Spleen (tissue), 11 donors: ENCODE measurements around the gene ELP2. TPM values are rescaled to one million over a fixed set of nuclear protein-coding genes. Genes with fewer than 3 reads are reported as not detected.
A peak's percentile ranks its signal among the peaks of the same experiment; 100 is the strongest.

Source experiments
- DNase-seq: peaks from one replicate; pipeline ENCODE4 v3.0.0-alpha.2; 2020
- H3K27ac ChIP-seq, 8 donors: fragments of 200-600 bp; sonication (generic) in 7 of 8; 1 replicate in 4 of 8; 2 replicates in 4 of 8; pipeline versions ENCODE4 v1.5.0 to v1.8.0; 2016 to 2021; ENCODE audit warnings: inconsistent platforms in 4 of 8, mild to moderate bottlenecking in 4 of 8, moderate library complexity in 1 of 8
- H3K27me3 ChIP-seq, 7 donors: fragments of 200-600 bp; sonication (generic) in 6 of 7; replicated peaks in 1 of 7; 1 replicate in 4 of 7; 2 replicates in 3 of 7; pipeline versions ENCODE4 v1.5.0 to v1.8.0; 2016 to 2021; ENCODE audit warnings: inconsistent platforms in 3 of 7, mild to moderate bottlenecking in 1 of 7
- H3K36me3 ChIP-seq, 6 donors: fragments of 200-600 bp; sonication (generic) in 5 of 6; 1 replicate in 4 of 6; 2 replicates in 2 of 6; pipeline versions ENCODE4 v1.5.0 to v1.8.0; 2016 to 2021; ENCODE audit warnings: inconsistent platforms in 2 of 6
- H3K4me1 ChIP-seq, 6 donors: fragments of 200-600 bp; sonication (generic) in 5 of 6; 1 replicate in 3 of 6; 2 replicates in 3 of 6; pipeline versions ENCODE4 v1.5.0 to v1.8.0; 2016 to 2021; ENCODE audit warnings: inconsistent platforms in 3 of 6
- H3K4me3 ChIP-seq, 8 donors: fragments of 200-600 bp; sonication (generic) in 7 of 8; 1 replicate in 4 of 8; 2 replicates in 4 of 8; pipeline versions ENCODE4 v1.5.0 to v1.8.0; 2016 to 2021; ENCODE audit warnings: inconsistent platforms in 4 of 8, mild to moderate bottlenecking in 4 of 8, moderate library complexity in 2 of 8
- H3K9me3 ChIP-seq, 8 donors: fragments of 200-600 bp; sonication (generic) in 7 of 8; 1 replicate in 4 of 8; 2 replicates in 4 of 8; pipeline versions ENCODE4 v1.5.0 to v1.8.0; 2016 to 2021; ENCODE audit warnings: inconsistent platforms in 4 of 8
- CTCF ChIP-seq, 11 experiments: fragments of 200-600 bp in 7 of 11; fragments of 450-650 bp in 4 of 11; sonication (generic) in 4 of 11; IDR thresholded peaks in 8 of 11; conservative IDR thresholded peaks in 3 of 11; 1 replicate in 7 of 11; 2 replicates in 4 of 11; pipeline versions ENCODE4 v1.4.0 to v1.8.0; 2016 to 2021; ENCODE audit warnings: antibody characterized with exemption in 11 of 11, inconsistent platforms in 4 of 11, mild to moderate bottlenecking in 1 of 11
- POLR2A ChIP-seq, 3 donors: fragments of 450-650 bp; IDR thresholded peaks; one replicate each; pipeline ENCODE4 v1.5.1; 2017; ENCODE audit warnings: antibody characterized with exemption in 3 of 3, mild to moderate bottlenecking in 1 of 3
- POLR2AphosphoS5 ChIP-seq, 3 donors: sonication (generic); formaldehyde crosslinking; IDR thresholded peaks; one replicate each; pipeline ENCODE4 v1.5.1; 2017; ENCODE audit warnings: antibody characterized with exemption in 3 of 3
- WGBS, 5 donors: extraction: QIAGEN DNeasy Blood & Tissue Kit in 3 of 5; methylation state at CpG; one replicate each; pipeline versions ENCODE4 v1.1.5 to v1.1.7; 2013 to 2018; 5-methylcytosine and 5-hydroxymethylcytosine counted together
- intact Hi-C: fragments of 100-400 bp; cut with DNase I; formaldehyde crosslinking; loops from one replicate; pipeline ENCODE4 v1.15.0; 2023; ENCODE audit warnings: low total_unique reads
- polyA plus RNA-seq, 3 donors: library from polyadenylated mRNA; stranded (reverse); fragments of 200-250 nt; gene quantifications; one replicate each; pipeline ENCODE4 v1.2.1, GENCODE V29; 2013
- total RNA-seq, 7 donors: library from RNA; depleted of rRNA in 3 of 7; stranded (reverse); fragments of >200 nt in 3 of 7; fragmentation: NEBNext Ultra II Directional in 4 of 7; extraction: Animal tissue kit (Norgen Biotek cat#: 25700) in 4 of 7; gene quantifications; one replicate each; pipeline versions ENCODE4 v1.1.0 to v1.2.1, GENCODE V29; 2016 to 2021
- donor health status: healthy with polysubstance abuse.
- donor health status: DM: no; HTN: no; CAD: no; lungs with moderate emphysema.
- donor health status: DM: no; HTN: no; CAD: no.
- donor health status: Bipolar disorder and iron deficiency.
- donor health status: healthy.
- donor health status: DM: no; HTN: no; CAD: no.
- donor health status: DM: yes; HTN: yes; CAD: no.

Gene ELP2
- total and polyA plus RNA-seq, 10 donors, result 45.7 to 99.7 (median 72.6) TPM

- Histone ChIP-seq H3K4me1 (peaks cover 31 to 58% (median 44%) of the 10 kb centered on the region in 6 donors), H3K4me3 (peak overlapping the region; percentile 73 to 98 (median 90)), H3K9me3 (no peaks in the 10 kb centered on the region), H3K27ac (peak overlapping the region in 6 of 8 donors; percentile 98 to 100 (median 100)), H3K27me3 (no peaks in the 10 kb centered on the region), H3K36me3 (peaks cover 0 to 28% (median 7%) of the 10 kb centered on the region in 6 donors)
- DNase-seq, result peak; percentile 81
- TF ChIP-seq CTCF (IDR thresholded peaks at IDR 0.05 in 8 of 11, conservative IDR thresholded peaks at IDR 0.05 in 3 of 11) (no peak), POLR2AphosphoS5 (IDR thresholded peaks at IDR 0.05) (no peak), POLR2A (IDR thresholded peaks at IDR 0.05) (no peak)
- intact Hi-C loops, result no loop called here
- 0 to 3% (median 2%) methylated on average over 12 of the region's 12 CpGs for whole genome bisulfite sequencing, 5 donors
These were observed 1.2 kb upstream of the ELP2 start for GRCh38 chr18:36128530-36128870.

- H3K36me3 ChIP-seq, result peaks cover 0 to 28% (median 4%) of the 10 kb centered on the region in 6 donors
- peak overlapping the region; percentile 73 to 98 (median 90) for H3K4me3 ChIP-seq
- no peaks in the 10 kb centered on the region for H3K9me3 ChIP-seq
- DNase-seq, result no peak
- 0 to 1% (median 1%) methylated on average over 35 to 37 of the region's 37 CpGs for WGBS, 5 donors
- H3K4me1 ChIP-seq, result peaks cover 31 to 62% (median 45%) of the 10 kb centered on the region in 6 donors
- peak overlapping the region; percentile 98 to 100 (median 100) for H3K27ac ChIP-seq
- intact Hi-C loops, result no loop called here
- no peaks in the 10 kb centered on the region for H3K27me3 ChIP-seq
- TF ChIP-seq POLR2A (IDR thresholded peaks at IDR 0.05) (no peak), POLR2AphosphoS5 (IDR thresholded peaks at IDR 0.05) (no peak), CTCF (IDR thresholded peaks at IDR 0.05 in 8 of 11, conservative IDR thresholded peaks at IDR 0.05 in 3 of 11) (no peak)
These were observed 796 bp upstream of the ELP2 start for GRCh38 chr18:36128907-36129299.

GRCh38 chr18:36130039-36130831 is 536 bp downstream of the ELP2 start:
- DNase-seq, result no peak
- H3K4me1 ChIP-seq, result peaks cover 31 to 75% (median 50%) of the 10 kb centered on the region in 6 donors
- no peak for TF ChIP-seq POLR2AphosphoS5 (IDR thresholded peaks at IDR 0.05)
- TF ChIP-seq POLR2A (IDR thresholded peaks at IDR 0.05), result no peak
- TF ChIP-seq CTCF (IDR thresholded peaks at IDR 0.05 in 8 of 11, conservative IDR thresholded peaks at IDR 0.05 in 3 of 11), result no peak
- no peaks in the 10 kb centered on the region for H3K27me3 ChIP-seq
- peak overlapping the region; percentile 98 to 100 (median 100) for H3K27ac ChIP-seq
- WGBS, 5 donors, result 1 to 3% (median 3%) methylated on average over 22 to 30 of the region's 30 CpGs
- H3K4me3 ChIP-seq, result peak overlapping the region; percentile 73 to 98 (median 90)
- H3K36me3 ChIP-seq, result peaks cover 0 to 29% (median 0%) of the 10 kb centered on the region in 6 donors
- intact Hi-C loops, result no loop called here
- H3K9me3 ChIP-seq, result no peaks in the 10 kb centered on the region

- H3K4me1 ChIP-seq, result peaks cover 31 to 79% (median 50%) of the 10 kb centered on the region in 6 donors
- TF ChIP-seq POLR2AphosphoS5 (IDR thresholded peaks at IDR 0.05), result no peak
- TF ChIP-seq CTCF (IDR thresholded peaks at IDR 0.05 in 8 of 11, conservative IDR thresholded peaks at IDR 0.05 in 3 of 11), result no peak
- no peak for TF ChIP-seq POLR2A (IDR thresholded peaks at IDR 0.05)
- peak overlapping the region; percentile 73 to 98 (median 90) for H3K4me3 ChIP-seq
- H3K27ac ChIP-seq, result no peak overlapping the region
- peaks cover 0 to 34% (median 0%) of the 10 kb centered on the region in 6 donors for H3K36me3 ChIP-seq
- DNase-seq, result peak; percentile 82
- no peaks in the 10 kb centered on the region for H3K9me3 ChIP-seq
- no peaks in the 10 kb centered on the region for H3K27me3 ChIP-seq
- WGBS, 5 donors, result 89 to 95% (median 91%) methylated on average over 26 of the region's 26 CpGs
- intact Hi-C loops, result no loop called here
These were observed 1.4 kb downstream of the ELP2 start for GRCh38 chr18:36130883-36131653.
